Measurements from ENCODE around the gene ZSCAN21. TPM values are rescaled to one million over a fixed set of nuclear protein-coding genes. Genes with fewer than 3 reads are reported as not detected.

Gene ZSCAN21
- total and polyA plus RNA-seq, 2 of the 4 experiments (the other 2 are of a cell fraction) = 11.5 to 13.3 TPM

DNA sequence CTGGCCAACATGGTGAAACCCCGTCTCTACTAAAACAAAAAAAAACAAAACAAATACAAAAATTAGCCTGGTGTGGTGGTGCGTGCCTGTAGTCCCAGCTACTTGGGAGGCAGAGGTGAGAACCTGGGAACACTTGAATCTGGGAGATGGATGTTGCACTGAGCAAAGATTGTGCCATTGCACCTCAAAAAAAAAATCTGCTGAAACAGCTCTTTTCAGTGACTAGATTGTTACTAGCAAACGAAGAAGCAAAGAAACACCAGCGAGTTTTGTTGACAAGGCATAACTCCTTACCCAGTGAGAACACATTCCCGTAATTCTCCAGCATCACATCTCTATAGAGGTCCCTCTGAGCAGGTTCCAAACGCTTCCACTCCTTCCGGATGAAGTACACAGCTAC lies 25.3 kb downstream of the ZSCAN21 start:
- H3K4ac ChIP-seq (ENCODE audit: low read depth, low read length) = no peak overlapping the region
- intact Hi-C loops (cut with micrococcal nuclease) = no loop called here
- peaks cover 14% of the 10 kb centered on the region for H4K20me1 ChIP-seq (ENCODE audit: insufficient read depth, low read length)
- H3K4me2 ChIP-seq (ENCODE audit: low read depth, low read length) = no peak overlapping the region
- H3K27me3 ChIP-seq (ENCODE audit: control insufficient read depth, insufficient read depth, low read length) = no peaks in the 10 kb centered on the region
- TF ChIP-seq POLR2A (IDR thresholded peaks at IDR 0.05; ENCODE audit: low read depth, low read length) = no peak
- TF ChIP-seq FOS (IDR thresholded peaks at IDR 0.05; ENCODE audit: low read depth, low read length) = no peak
- TF ChIP-seq MAFK (IDR thresholded peaks at IDR 0.05; ENCODE audit: low read depth, low read length) = peak; percentile 72
- ChIA-PET CTCF (no interaction called here), POLR2A (ENCODE audit: unreplicated experiment) (no interaction called here)
- H4K8ac ChIP-seq (ENCODE audit: low read depth in 2 of 2, low read length in 2 of 2) = no peak overlapping the region
- H2BK5ac ChIP-seq (ENCODE audit: low read depth, low read length, poor library complexity, severe bottlenecking) = no peak overlapping the region
- H2BK20ac ChIP-seq (ENCODE audit: low read depth, low read length) = no peak overlapping the region
- no peak overlapping the region for H2AK9ac ChIP-seq (replicated peaks; ENCODE audit: low read depth, low read length, poor library complexity)
- BruUV-seq (replicated peaks) = no TSS peak
- H2AK5ac ChIP-seq (ENCODE audit: low read depth, low read length) = no peak overlapping the region
- H2BK120ac ChIP-seq (ENCODE audit: low read depth, low read length) = no peak overlapping the region
- H4K5ac ChIP-seq (ENCODE audit: low read depth, low read length) = no peak overlapping the region
- no peak overlapping the region for H3K4me3 ChIP-seq (ENCODE audit: insufficient read depth, low read depth, low read length)
- peaks cover 87% of the 10 kb centered on the region for H3K36me3 ChIP-seq (ENCODE audit: control insufficient read depth, insufficient read depth, low read length)
- WGBS, 2 experiments (ENCODE audit: extremely low coverage in 2 of 2, insufficient read length in 1 of 2) = no CpG with 5 or more reads among the region's 7 CpGs
- H3K18ac ChIP-seq (ENCODE audit: low read depth, low read length) = no peak overlapping the region
- in situ Hi-C loops (cut with MboI; ENCODE audit: low sequenced_read_pairs) = no loop called here
- H3K56ac ChIP-seq (ENCODE audit: extremely low read depth, insufficient read depth, low read length) = no peak overlapping the region
- 0 out of 2 replicates have a peak, but pooled peaks cover under 1% of the 10 kb centered on the region for H3K9me1 ChIP-seq (ENCODE audit: insufficient read depth, low read length)
- no peak overlapping the region for H3K9ac ChIP-seq (ENCODE audit: low read depth, low read length)
- no peak overlapping the region for H3K14ac ChIP-seq (replicated peaks; ENCODE audit: low read depth, low read length)
- ATAC-seq (ENCODE audit: low read depth) = no peak
- dilution Hi-C loops (cut with HindIII; ENCODE audit: low sequenced_read_pairs, unreplicated experiment) = no loop called here
- no peak overlapping the region for H4K91ac ChIP-seq (ENCODE audit: insufficient read depth, low read depth, low read length)
- H3K23ac ChIP-seq (ENCODE audit: low read depth, low read length) = no peak overlapping the region
- H2AFZ ChIP-seq (replicated peaks; ENCODE audit: low read length, poor library complexity) = no peak overlapping the region
- no peaks in the 10 kb centered on the region; the same call in 1 of the 2 replicates for H3K4me1 ChIP-seq (ENCODE audit: control insufficient read depth, insufficient read depth, low read length)
- H3K27ac ChIP-seq (ENCODE audit: insufficient read depth, low read length) = no peak overlapping the region
- DNase-seq = no peak
- H2BK15ac ChIP-seq (ENCODE audit: low read depth, low read length) = no peak overlapping the region
- H3K79me1 ChIP-seq (ENCODE audit: low read depth in 1 of 2, low read length in 2 of 2) = peaks cover 31 to 60% of the 10 kb centered on the region in 2 experiments
- peaks cover 62% of the 10 kb centered on the region for H3K9me3 ChIP-seq (ENCODE audit: control insufficient read depth, insufficient read depth, low read length)

Data from IMR-90 (cell line).